HepG2 (cell line): Measurements from ENCODE around the gene VKORC1. TPM values are rescaled to one million over a fixed set of nuclear protein-coding genes. Genes with fewer than 3 reads are reported as not detected.
A peak's percentile ranks its signal among the peaks of the same experiment; 100 is the strongest.

Source experiments
- ATAC-seq: fragments of 200-7000 bp; cut with Tn5 transposase; 3 replicates; pipeline ENCODE4 v1.9.1; 2020; ENCODE audit warnings: mild to moderate bottlenecking, moderate library complexity
- BruUV-seq: library from RNA; stranded (reverse); fragments of 400-500 nt; replicated peaks from 2 replicates; lab custom pipeline; 2021; lab: Mats Ljungman, UMichigan
- CTCF ChIA-PET: fragments of 300-600 bp; formaldehyde crosslinking; extraction: SDS; loops from one replicate; lab custom pipeline; 2021; ENCODE audit warnings: low total read pairs, inconsistent platforms, low intra/inter-chr PET ratio; lab: Yijun Ruan, JAX
- POLR2A ChIA-PET: fragments of 350-600 bp; sonication (Branson Sonifier 250); formaldehyde crosslinking; loops from one replicate; lab custom pipeline; 2020; ENCODE audit warnings: antibody characterized with exemption, inconsistent platforms; lab: Yijun Ruan, JAX
- DNase-seq: peaks from one replicate; pipeline ENCODE4 v3.0.0-alpha.2; 2015; ENCODE audit warnings: low spot score
- FAIRE-seq: peaks from 3 replicates; lab custom pipeline; 2011; peaks lifted over from hg19 to GRCh38; lab: Jason Lieb, UNC
- H2AFZ ChIP-seq: one replicate; pipeline ENCODE4 v1.6.1; 2011; ENCODE audit warnings: low read length, inconsistent platforms
- H3K27ac ChIP-seq: fragments of 300-600 bp; 3 replicates; pipeline ENCODE4 v1.8.0; 2011; ENCODE audit warnings: mixed run types, mild to moderate bottlenecking, mixed read lengths, low read length, inconsistent platforms; ENCODE audit not compliant: insufficient read depth; ENCODE audit errors: extremely low read length
- H3K27me3 ChIP-seq, 2 experiments: fragments of 200-600 bp in 1 of 2; 2 replicates in 1 of 2; 3 replicates in 1 of 2; pipeline versions ENCODE4 v1.6.0 to v1.8.0; 2011; ENCODE audit warnings: low read length in 2 of 2, mild to moderate bottlenecking in 2 of 2, moderate library complexity in 2 of 2, inconsistent platforms in 1 of 2; ENCODE audit not compliant: insufficient read depth in 2 of 2, control insufficient read depth in 1 of 2
- H3K36me3 ChIP-seq, 2 experiments: fragments of 200-600 bp in 1 of 2; replicated peaks in 1 of 2; 2 replicates in 1 of 2; 3 replicates in 1 of 2; pipeline versions ENCODE4 v1.5.1 to v1.8.0; 2011; ENCODE audit warnings: low read length in 2 of 2, inconsistent platforms in 1 of 2; ENCODE audit not compliant: insufficient read depth in 2 of 2, control insufficient read depth in 1 of 2
- H3K4me1 ChIP-seq: 2 replicates; pipeline ENCODE4 v1.5.1; 2012; ENCODE audit warnings: low read length, inconsistent platforms; ENCODE audit not compliant: insufficient read depth
- H3K4me2 ChIP-seq: 2 replicates; pipeline ENCODE4 v1.6.0; 2011; ENCODE audit warnings: low read depth, low read length, inconsistent platforms
- H3K4me3 ChIP-seq, 3 experiments: fragments of 200-600 bp in 1 of 3; sonication (generic), shearing (Covaris generic) in 1 of 3; replicated peaks in 1 of 3; 2 replicates each; pipeline ENCODE4 v1.5.1; 2011 to 2016; ENCODE audit warnings: low read length in 3 of 3, inconsistent platforms in 2 of 3, low read depth in 2 of 3, mild to moderate bottlenecking in 2 of 3, control low read depth in 1 of 3, mixed read lengths in 1 of 3; ENCODE audit not compliant: insufficient read depth in 1 of 3
- H3K79me2 ChIP-seq: one replicate; pipeline ENCODE4 v1.6.1; 2011; ENCODE audit warnings: low read length, inconsistent platforms; ENCODE audit not compliant: insufficient read depth
- H3K9ac ChIP-seq: 2 replicates; pipeline ENCODE4 v1.6.0; 2011; ENCODE audit warnings: mild to moderate bottlenecking, low read depth, low read length, inconsistent platforms; ENCODE audit not compliant: insufficient read depth
- H3K9me3 ChIP-seq: 2 replicates; pipeline ENCODE4 v1.5.1; 2012; ENCODE audit warnings: mild to moderate bottlenecking, low read length
- H4K20me1 ChIP-seq: 2 replicates; pipeline ENCODE4 v1.6.0; 2011; ENCODE audit warnings: inconsistent platforms, mild to moderate bottlenecking, low read length, moderate library complexity; ENCODE audit not compliant: insufficient read depth
- AGO1 ChIP-seq: fragments of 200-400 bp; formaldehyde crosslinking; IDR thresholded peaks from 2 replicates; pipeline ENCODE4 v1.6.1; 2017; ENCODE audit warnings: mild to moderate bottlenecking, low read depth, low read length, moderate library complexity; ENCODE audit not compliant: poor library complexity, severe bottlenecking
- KDM4B ChIP-seq: sonication (generic); formaldehyde crosslinking; IDR thresholded peaks from 2 replicates; pipeline ENCODE4 v1.4.0; 2020; ENCODE audit warnings: missing genetic modification reagents
- MTA3 ChIP-seq: sonication (generic); formaldehyde crosslinking; IDR thresholded peaks from 2 replicates; pipeline ENCODE4 v1.4.0; 2020; ENCODE audit warnings: missing genetic modification reagents
- NFIC ChIP-seq: IDR thresholded peaks from 2 replicates; pipeline ENCODE4 v1.6.1; 2012; ENCODE audit warnings: mild to moderate bottlenecking, low read length, inconsistent platforms
- NONO ChIP-seq, 2 experiments: fragments of 450-650 bp in 1 of 2; sonication (generic) in 1 of 2; formaldehyde crosslinking in 1 of 2; IDR thresholded peaks in 1 of 2; conservative IDR thresholded peaks in 1 of 2; 2 replicates each; pipeline versions ENCODE4 v1.6.1 to v1.8.0; 2017 to 2022; ENCODE audit warnings: mild to moderate bottlenecking in 1 of 2, missing genetic modification reagents in 1 of 2, moderate library complexity in 1 of 2
- POGZ ChIP-seq: sonication (generic); formaldehyde crosslinking; IDR thresholded peaks from 2 replicates; pipeline ENCODE4 v1.4.0; 2020; ENCODE audit warnings: mild to moderate bottlenecking, missing genetic modification reagents
- POLR2A ChIP-seq, 2 experiments: IDR thresholded peaks; 2 replicates each; pipeline ENCODE4 v1.6.1; 2011; ENCODE audit warnings: low read depth in 2 of 2, low read length in 2 of 2, mild to moderate bottlenecking in 1 of 2, moderate library complexity in 1 of 2; ENCODE audit not compliant: insufficient read depth in 1 of 2
- POLR2G ChIP-seq: fragments of 200-400 bp; formaldehyde crosslinking; IDR thresholded peaks from 2 replicates; pipeline ENCODE4 v1.6.1; 2018; ENCODE audit warnings: mild to moderate bottlenecking, low read depth, low read length, moderate library complexity
- PPARG ChIP-seq: conservative IDR thresholded peaks from 2 replicates; pipeline ENCODE4 v1.6.1; 2016; ENCODE audit warnings: missing biosample characterization, missing genetic modification reagents
- RAD21 ChIP-seq: fragments of 450-650 bp; formaldehyde crosslinking; IDR thresholded peaks from 2 replicates; pipeline ENCODE4 v1.5.0; 2020; ENCODE audit warnings: mild to moderate bottlenecking
- RBM22 ChIP-seq: fragments of 200-400 bp; formaldehyde crosslinking; optimal IDR thresholded peaks from 2 replicates; pipeline ENCODE3; 2017; ENCODE audit warnings: mild to moderate bottlenecking, low read length, moderate library complexity
- ZNF326 ChIP-seq: sonication (generic); formaldehyde crosslinking; IDR thresholded peaks from 2 replicates; pipeline ENCODE4 v1.4.0; 2020; ENCODE audit warnings: missing genetic modification reagents, borderline replicate concordance
- ZNF430 ChIP-seq: sonication (generic); formaldehyde crosslinking; IDR thresholded peaks from 2 replicates; pipeline ENCODE4 v1.9.0; 2021; ENCODE audit warnings: mild to moderate bottlenecking, missing genetic modification reagents
- WGBS: methylation state at CpG from one replicate; pipeline ENCODE4 v1.1.6; 2017; ENCODE audit warnings: low lambda C conversion rate; 5-methylcytosine and 5-hydroxymethylcytosine counted together
- in situ Hi-C: cut with HindIII; loops from 2 replicates; pipeline ENCODE4 v1.10.0; 2017; ENCODE audit warnings: low pct_unique_long_range_greater_than_20kb; ENCODE audit not compliant: extremely low pct_ligation_motif_present
- intact Hi-C: fragments of 100-400 bp; cut with micrococcal nuclease; formaldehyde crosslinking; loops from one replicate; pipeline ENCODE4 v1.10.0; 2022; ENCODE audit not compliant: unreplicated experiment
- polyA plus RNA-seq, 8 experiments: library from polyadenylated mRNA; depleted of rRNA in 3 of 8; stranded (reverse) in 7 of 8; unstranded in 1 of 8; fragments of >200 nt; fragmentation: Illumina TruSeq in 4 of 8; extraction: Trizol in 4 of 8; gene quantifications; 2 replicates each; pipeline versions ENCODE4 v1.2.1 to v1.2.3, GENCODE V29; 2011 to 2016; ENCODE audit warnings: low read depth in 4 of 8, missing spikeins in 1 of 8, mixed read lengths in 1 of 8; ENCODE audit not compliant: insufficient read depth in 1 of 8
- total RNA-seq, 5 experiments: library from RNA; depleted of rRNA; stranded (reverse); fragments of >200 nt; fragmentation: Illumina TruSeq; extraction: Trizol; gene quantifications; 2 replicates each; pipeline ENCODE4 v1.2.3, GENCODE V29; 2016; ENCODE audit warnings: low read depth in 1 of 5
- TF ChIP-seq, protein P1 (sequence below): sonication (generic); formaldehyde crosslinking; IDR thresholded peaks from 2 replicates; pipeline ENCODE4 v1.5.0; 2020; ENCODE audit warnings: mild to moderate bottlenecking, missing genetic modification reagents
- TF ChIP-seq, protein P2 (sequence below): fragments of 450-650 bp; IDR thresholded peaks from 2 replicates; pipeline ENCODE4 v1.6.1; 2016

The VKORC1 gene
- total and polyA plus RNA-seq, 2 of the 13 experiments (the other 11 are each of a cell fraction or from before 2014, with no cell fraction given): 141 to 615 TPM

DNA sequence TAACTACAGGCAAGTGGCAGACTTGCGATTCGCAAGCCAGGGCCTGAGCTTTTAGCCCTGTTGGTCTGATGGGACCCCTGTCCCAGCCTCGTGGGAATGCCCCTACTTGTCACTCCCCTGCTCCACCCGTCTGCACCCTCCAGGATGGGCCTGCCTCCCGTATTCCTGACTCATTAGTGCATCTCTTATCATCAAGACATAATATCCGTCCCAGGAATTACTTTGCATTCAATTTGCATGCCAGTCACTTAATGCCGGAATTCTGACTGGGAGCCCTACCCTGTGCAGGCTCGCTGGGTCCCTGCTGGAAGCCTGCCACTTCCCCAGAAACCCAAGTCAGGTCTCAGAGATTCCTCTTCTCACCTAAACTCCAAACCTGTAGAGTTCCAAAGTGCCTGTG is 9.2 kb downstream of the VKORC1 start:
- H3K36me3 ChIP-seq: peaks cover 16 to 26% of the 10 kb centered on the region in 2 experiments
- no peak overlapping the region for H3K27ac ChIP-seq
- FAIRE-seq: no peak
- no peak overlapping the region for H3K9ac ChIP-seq
- DNase-seq: no peak
- H3K79me2 ChIP-seq: peaks cover 2% of the 10 kb centered on the region
- H3K27me3 ChIP-seq: no peaks in the 10 kb centered on the region
- H3K4me1 ChIP-seq: no peaks in the 10 kb centered on the region
- H2AFZ ChIP-seq: no peak overlapping the region
- H3K4me2 ChIP-seq: no peak overlapping the region
- TF ChIP-seq NFIC (no peak), POLR2A (IDR thresholded peaks at IDR 0.05; ENCODE audit: insufficient read depth in 1 of 2, low read depth in 2 of 2, low read length in 2 of 2) (0 out of 4 replicates have a peak, but pooled peaks of 1 of the 2 experiments have one; percentile 3), RAD21 (CRISPR knock-in tag) (no peak), POGZ (no peak)
- TF ChIP-seq, protein P1, sequence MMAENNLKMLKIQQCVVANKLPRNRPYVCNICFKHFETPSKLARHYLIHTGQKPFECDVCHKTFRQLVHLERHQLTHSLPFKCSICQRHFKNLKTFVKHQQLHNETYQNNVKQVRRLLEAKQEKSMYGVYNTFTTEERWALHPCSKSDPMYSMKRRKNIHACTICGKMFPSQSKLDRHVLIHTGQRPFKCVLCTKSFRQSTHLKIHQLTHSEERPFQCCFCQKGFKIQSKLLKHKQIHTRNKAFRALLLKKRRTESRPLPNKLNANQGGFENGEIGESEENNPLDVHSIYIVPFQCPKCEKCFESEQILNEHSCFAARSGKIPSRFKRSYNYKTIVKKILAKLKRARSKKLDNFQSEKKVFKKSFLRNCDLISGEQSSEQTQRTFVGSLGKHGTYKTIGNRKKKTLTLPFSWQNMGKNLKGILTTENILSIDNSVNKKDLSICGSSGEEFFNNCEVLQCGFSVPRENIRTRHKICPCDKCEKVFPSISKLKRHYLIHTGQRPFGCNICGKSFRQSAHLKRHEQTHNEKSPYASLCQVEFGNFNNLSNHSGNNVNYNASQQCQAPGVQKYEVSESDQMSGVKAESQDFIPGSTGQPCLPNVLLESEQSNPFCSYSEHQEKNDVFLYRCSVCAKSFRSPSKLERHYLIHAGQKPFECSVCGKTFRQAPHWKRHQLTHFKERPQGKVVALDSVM (CRISPR knock-in tag): no peak
- no peaks in the 10 kb centered on the region; the same call in 1 of the 2 replicates for H4K20me1 ChIP-seq
- intact Hi-C loops (no loop called here), in situ Hi-C loops (no loop called here)
- WGBS: 94% methylated on average over 8 of the region's 8 CpGs
- no TSS peak for BruUV-seq
- CTCF ChIA-PET: no interaction called here
- no peaks in the 10 kb centered on the region for H3K9me3 ChIP-seq
- H3K4me3 ChIP-seq: no peak overlapping the region
- ATAC-seq: no peak
- POLR2A ChIA-PET: interaction anchor here (3.3 kb wide), 1 partner anchor 11 kb away, joined by 17 read pairs; the partner anchor contains the start of genes ZNF646 and ZNF668

DNA sequence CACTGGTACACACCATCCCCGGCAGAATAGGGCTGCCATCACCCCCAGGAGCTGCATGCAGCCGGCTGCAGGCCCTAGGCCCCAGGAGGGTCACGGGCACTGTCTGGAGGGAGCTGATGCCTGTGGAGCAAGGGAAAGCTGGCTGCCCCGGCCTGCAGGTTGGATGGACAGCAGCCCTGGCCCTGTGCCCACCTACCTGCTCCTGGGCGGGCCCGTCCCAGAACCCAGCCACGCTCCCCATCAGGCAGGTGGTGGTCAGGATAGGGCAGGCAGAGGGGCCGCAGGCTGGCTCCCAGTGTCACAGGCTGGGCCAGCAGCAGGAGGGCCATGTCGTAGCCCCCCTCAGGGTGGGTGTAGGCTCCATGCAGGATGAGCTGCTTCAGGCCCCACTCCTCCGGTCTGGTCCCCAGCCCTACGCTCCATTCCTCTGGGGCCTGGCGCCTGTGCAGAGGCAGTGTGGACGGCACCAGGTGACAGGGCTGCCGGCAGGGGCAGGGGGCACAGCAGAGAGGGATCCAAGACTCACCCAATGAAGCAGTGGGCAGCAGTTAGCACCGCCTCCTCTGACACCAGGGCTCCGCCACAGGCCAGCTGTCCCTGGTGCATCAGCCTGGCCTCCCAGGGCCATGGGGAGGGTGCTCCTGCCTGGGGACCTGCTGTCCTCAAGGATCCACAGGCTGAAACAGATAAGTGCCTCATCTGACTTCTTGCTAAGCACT is 9.9 kb downstream of the VKORC1 start:
- DNase-seq (no peak), ATAC-seq (peak; percentile 9), FAIRE-seq (no peak)
- WGBS: 89% methylated on average over 8 of the region's 16 CpGs
- no peaks in the 10 kb centered on the region for H3K4me1 ChIP-seq
- H3K36me3 ChIP-seq: peaks cover 19 to 26% of the 10 kb centered on the region in 2 experiments
- no peak overlapping the region for H3K9ac ChIP-seq
- H3K79me2 ChIP-seq: no peaks in the 10 kb centered on the region
- CTCF ChIA-PET: no interaction called here
- no peaks in the 10 kb centered on the region; the same call in 1 of the 2 replicates for H4K20me1 ChIP-seq
- H3K27ac ChIP-seq: no peak overlapping the region
- no peaks in the 10 kb centered on the region for H3K27me3 ChIP-seq
- H3K9me3 ChIP-seq: no peaks in the 10 kb centered on the region
- H3K4me2 ChIP-seq: no peak overlapping the region
- in situ Hi-C loops: no loop called here
- BruUV-seq: no TSS peak
- H3K4me3 ChIP-seq: no peak overlapping the region
- H2AFZ ChIP-seq: no peak overlapping the region
- intact Hi-C loops: no loop called here
- POLR2A ChIA-PET: interaction anchor here (1.1 to 3.3 kb wide), 2 partner anchors 8 to 11 kb away, joined by 3 to 17 read pairs; partner anchors contain the start of genes ZNF646 and ZNF668
- TF ChIP-seq ZNF430 (CRISPR knock-in tag) (no peak), NONO (IDR thresholded peaks at IDR 0.05) (no peak), NONO (CRISPR knock-in tag; conservative IDR thresholded peaks at IDR 0.05) (0 out of 2 replicates have a peak, but pooled peaks have one; percentile 17), RBM22 (peak; percentile 37), MTA3 (CRISPR knock-in tag) (no peak), KDM4B (CRISPR knock-in tag) (no peak), POLR2G (peak; percentile 59; the same call in 1 of the 2 replicates), PPARG (no peak), AGO1 (peak; percentile 80), ZNF326 (0 out of 2 replicates have a peak, but pooled peaks have one; percentile 57)
- TF ChIP-seq, protein P2, sequence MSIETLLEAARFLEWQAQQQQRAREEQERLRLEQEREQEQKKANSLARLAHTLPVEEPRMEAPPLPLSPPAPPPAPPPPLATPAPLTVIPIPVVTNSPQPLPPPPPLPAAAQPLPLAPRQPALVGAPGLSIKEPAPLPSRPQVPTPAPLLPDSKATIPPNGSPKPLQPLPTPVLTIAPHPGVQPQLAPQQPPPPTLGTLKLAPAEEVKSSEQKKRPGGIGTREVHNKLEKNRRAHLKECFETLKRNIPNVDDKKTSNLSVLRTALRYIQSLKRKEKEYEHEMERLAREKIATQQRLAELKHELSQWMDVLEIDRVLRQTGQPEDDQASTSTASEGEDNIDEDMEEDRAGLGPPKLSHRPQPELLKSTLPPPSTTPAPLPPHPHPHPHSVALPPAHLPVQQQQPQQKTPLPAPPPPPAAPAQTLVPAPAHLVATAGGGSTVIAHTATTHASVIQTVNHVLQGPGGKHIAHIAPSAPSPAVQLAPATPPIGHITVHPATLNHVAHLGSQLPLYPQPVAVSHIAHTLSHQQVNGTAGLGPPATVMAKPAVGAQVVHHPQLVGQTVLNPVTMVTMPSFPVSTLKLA: no peak
